Measurements from ENCODE around the gene GPS1. TPM values are rescaled to one million over a fixed set of nuclear protein-coding genes. Genes with fewer than 3 reads are reported as not detected.
"Not testable (repeated sequence)": the region's sequence is repeated elsewhere in the genome, so short reads cannot be mapped to it uniquely, and the experiment has no call there.

GPS1 gene
- total RNA-seq, 2 experiments from 2014 or later: 82.7 to 88.6 TPM

- CTCF ChIA-PET: interaction anchor here (1.3 to 4.5 kb wide), 3 partner anchors 15 to 118 kb away, joined by 3 to 40 read pairs (median 7); partner anchors contain the start of genes CENPX and LRRC45
- H3K27ac Mint-ChIP-seq: no peak overlapping the region
- TF ChIP-seq CTCF (IDR thresholded peaks at IDR 0.05): no peak
- H3K27me3 Mint-ChIP-seq: no peaks in the 10 kb centered on the region
- ATAC-seq (no peak), DNase-seq (no peak)
- peaks cover 6% of the 10 kb centered on the region for H3K36me3 Mint-ChIP-seq (ENCODE audit: low read depth)
- POLR2A ChIA-PET: interaction anchor here (0.5 to 2.1 kb wide), 10 partner anchors 10 to 196 kb away, joined by 3 to 6 read pairs (median 3); partner anchors contain the start of genes CENPX and LRRC45
- H3K4me1 Mint-ChIP-seq (ENCODE audit: low read depth): peaks cover 15% of the 10 kb centered on the region
- intact Hi-C loops (cut with micrococcal nuclease): no loop called here
- H3K4me3 Mint-ChIP-seq: peak overlapping the region; percentile 68
- H3K9me3 Mint-ChIP-seq: no peaks in the 10 kb centered on the region
Observed at GRCh38 chr17:82035956-82036633, 15.6 kb upstream of the GPS1 start.

GRCh38 chr17:82036634-82037091 lies 15.0 kb upstream of the GPS1 start:
- Mint-ChIP-seq H3K27me3 (no peaks in the 10 kb centered on the region), H3K36me3 (ENCODE audit: low read depth) (peaks cover 6% of the 10 kb centered on the region)
- POLR2A ChIA-PET: interaction anchor here (0.5 to 2.1 kb wide), 6 partner anchors 11 to 196 kb away, joined by 3 to 6 read pairs (median 4); no protein-coding TSS in a partner anchor

GRCh38 chr17:82037092-82037888 lies 14.4 kb upstream of the GPS1 start, which contains the start of gene DCXR:
Gene DCXR (minus strand): TSS chr17:82037697. CDS start chr17:82037682, 15 bp downstream.
- TF ChIP-seq CTCF (IDR thresholded peaks at IDR 0.05): peak; percentile 80
- peaks cover 15% of the 10 kb centered on the region for H3K4me1 Mint-ChIP-seq (ENCODE audit: low read depth)
- H3K9me3 Mint-ChIP-seq: no peaks in the 10 kb centered on the region
- H3K4me3 Mint-ChIP-seq: peak within 1 kb of the TSS; percentile 68
- ChIA-PET POLR2A (interaction anchor here (0.5 to 1.7 kb wide), 11 partner anchors 12 to 167 kb away, joined by 3 to 5 read pairs (median 3); partner anchors contain the start of gene DUS1L), CTCF (interaction anchor here (0.6 to 4.5 kb wide), 19 partner anchors 9 to 436 kb away, joined by 3 to 40 read pairs (median 3); partner anchors contain the start of genes CENPX, DUS1L, LRRC45 and NOTUM)
- peaks cover 6% of the 10 kb centered on the region for H3K36me3 Mint-ChIP-seq (ENCODE audit: low read depth)
- H3K27me3 Mint-ChIP-seq: no peaks in the 10 kb centered on the region
- intact Hi-C loops (cut with micrococcal nuclease): no loop called here
- DNase-seq (peak; percentile 98), ATAC-seq (peak; percentile 95)
- peak within 1 kb of the TSS; percentile 76 for H3K27ac Mint-ChIP-seq

More at GRCh38 chr17:82036634-82037091, 15.0 kb upstream of the GPS1 start:
- H3K9me3 Mint-ChIP-seq: no peaks in the 10 kb centered on the region
- DNase-seq (no peak), ATAC-seq (no peak)
- no peak for TF ChIP-seq CTCF (IDR thresholded peaks at IDR 0.05)
- CTCF ChIA-PET: interaction anchor here (1.3 to 4.5 kb wide), 3 partner anchors 15 to 118 kb away, joined by 3 to 40 read pairs (median 16); partner anchors contain the start of genes CENPX, LRRC45 and NOTUM
- intact Hi-C loops (cut with micrococcal nuclease): no loop called here
- peaks cover 15% of the 10 kb centered on the region for H3K4me1 Mint-ChIP-seq (ENCODE audit: low read depth)
- H3K27ac Mint-ChIP-seq: no peak overlapping the region
- H3K4me3 Mint-ChIP-seq: peak overlapping the region; percentile 68

- Mint-ChIP-seq H3K27me3 (no peaks in the 10 kb centered on the region), H3K4me3 (peak overlapping the region; percentile 68), H3K36me3 (ENCODE audit: low read depth) (peaks cover 6% of the 10 kb centered on the region), H3K9me3 (no peaks in the 10 kb centered on the region), H3K4me1 (ENCODE audit: low read depth) (peaks cover 15% of the 10 kb centered on the region), H3K27ac (peak overlapping the region; percentile 30)
- no peak for TF ChIP-seq CTCF (IDR thresholded peaks at IDR 0.05)
- POLR2A ChIA-PET: interaction anchor here (0.5 to 1.7 kb wide), 9 partner anchors 11 to 168 kb away, joined by 3 to 5 read pairs (median 3); partner anchors contain the start of gene DUS1L
- DNase-seq (no peak), ATAC-seq (no peak)
- intact Hi-C loops (cut with micrococcal nuclease): no loop called here
- CTCF ChIA-PET: interaction anchor here (0.6 to 4.5 kb wide), 18 partner anchors 10 to 437 kb away, joined by 3 to 40 read pairs (median 4); partner anchors contain the start of genes CENPX, DUS1L, LRRC45 and NOTUM
Observed at GRCh38 chr17:82037889-82038195, 13.9 kb upstream of the GPS1 start.

- H3K4me3 Mint-ChIP-seq; H3K27ac Mint-ChIP-seq; ATAC-seq; DNase-seq; intact Hi-C loops (cut with micrococcal nuclease); H3K27me3 Mint-ChIP-seq; H3K36me3 Mint-ChIP-seq (ENCODE audit: low read depth); H3K9me3 Mint-ChIP-seq: not testable (repeated sequence)
- H3K4me1 Mint-ChIP-seq (ENCODE audit: low read depth): peaks cover 15% of the 10 kb centered on the region
- ChIA-PET CTCF (interaction anchor here (0.6 to 1.5 kb wide), 4 partner anchors 8 to 31 kb away, joined by 3 to 6 read pairs (median 3); no protein-coding TSS in a partner anchor), POLR2A (interaction anchor here (1.1 kb wide), 1 partner anchor 17 kb away, joined by 3 read pairs; no protein-coding TSS in a partner anchor)
Observed at GRCh38 chr17:82038796-82039409, 12.8 kb upstream of the GPS1 start.
